Gastroesophageal sphincter (tissue), 3 donors: Measurements from ENCODE around the gene CNP.

Experiments
- POLR2A ChIP-seq, 2 donors: fragments of 450-650 bp; IDR thresholded peaks; one replicate each; pipeline ENCODE4 v1.6.1; 2017; ENCODE audit warnings: antibody characterized with exemption in 2 of 2, mild to moderate bottlenecking in 2 of 2, moderate library complexity in 1 of 2
- TF ChIP-seq, protein P1 (sequence below), 4 experiments: fragments of 200-600 bp in 2 of 4; fragments of 450-650 bp in 2 of 4; sonication (generic) in 1 of 4; IDR thresholded peaks; one replicate each; pipeline ENCODE4 v1.5.1; 2017 to 2019; ENCODE audit warnings: antibody characterized with exemption in 4 of 4, mild to moderate bottlenecking in 2 of 4, moderate library complexity in 2 of 4

DNA sequence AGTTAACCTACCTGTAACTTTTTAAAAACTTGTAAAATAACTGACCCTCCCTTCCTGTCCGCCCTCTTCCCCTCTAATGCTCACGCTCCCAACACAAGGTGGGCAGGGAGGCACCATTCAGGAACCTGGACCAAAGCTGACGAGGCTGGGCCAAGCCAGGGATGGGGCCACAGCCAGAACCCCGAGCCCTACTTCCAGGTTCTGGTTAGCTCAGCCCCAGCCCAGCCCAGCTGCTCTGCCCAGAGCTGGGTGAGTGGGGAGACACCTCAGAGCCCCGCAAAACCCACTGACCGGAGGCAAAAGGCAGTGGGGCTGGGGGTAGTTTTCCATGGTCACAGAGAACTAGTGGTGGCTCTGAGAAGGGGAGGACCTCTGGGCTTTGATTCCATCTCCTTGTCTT lies 7.4 kb downstream of the CNP start:
- TF ChIP-seq, protein P1, sequence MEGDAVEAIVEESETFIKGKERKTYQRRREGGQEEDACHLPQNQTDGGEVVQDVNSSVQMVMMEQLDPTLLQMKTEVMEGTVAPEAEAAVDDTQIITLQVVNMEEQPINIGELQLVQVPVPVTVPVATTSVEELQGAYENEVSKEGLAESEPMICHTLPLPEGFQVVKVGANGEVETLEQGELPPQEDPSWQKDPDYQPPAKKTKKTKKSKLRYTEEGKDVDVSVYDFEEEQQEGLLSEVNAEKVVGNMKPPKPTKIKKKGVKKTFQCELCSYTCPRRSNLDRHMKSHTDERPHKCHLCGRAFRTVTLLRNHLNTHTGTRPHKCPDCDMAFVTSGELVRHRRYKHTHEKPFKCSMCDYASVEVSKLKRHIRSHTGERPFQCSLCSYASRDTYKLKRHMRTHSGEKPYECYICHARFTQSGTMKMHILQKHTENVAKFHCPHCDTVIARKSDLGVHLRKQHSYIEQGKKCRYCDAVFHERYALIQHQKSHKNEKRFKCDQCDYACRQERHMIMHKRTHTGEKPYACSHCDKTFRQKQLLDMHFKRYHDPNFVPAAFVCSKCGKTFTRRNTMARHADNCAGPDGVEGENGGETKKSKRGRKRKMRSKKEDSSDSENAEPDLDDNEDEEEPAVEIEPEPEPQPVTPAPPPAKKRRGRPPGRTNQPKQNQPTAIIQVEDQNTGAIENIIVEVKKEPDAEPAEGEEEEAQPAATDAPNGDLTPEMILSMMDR (IDR thresholded peaks at IDR 0.05): no peak
- TF ChIP-seq POLR2A (IDR thresholded peaks at IDR 0.05): no peak
